ENCODE data around the gene PIGBOS1. TPM values are rescaled to one million over a fixed set of nuclear protein-coding genes. Genes with fewer than 3 reads are reported as not detected.

PIGBOS1 gene
- total and polyA plus RNA-seq, 2 donors (not counting 3 experiments of a cell fraction or from before 2014, with no cell fraction given), result 12.8 to 16.5 TPM

DNA sequence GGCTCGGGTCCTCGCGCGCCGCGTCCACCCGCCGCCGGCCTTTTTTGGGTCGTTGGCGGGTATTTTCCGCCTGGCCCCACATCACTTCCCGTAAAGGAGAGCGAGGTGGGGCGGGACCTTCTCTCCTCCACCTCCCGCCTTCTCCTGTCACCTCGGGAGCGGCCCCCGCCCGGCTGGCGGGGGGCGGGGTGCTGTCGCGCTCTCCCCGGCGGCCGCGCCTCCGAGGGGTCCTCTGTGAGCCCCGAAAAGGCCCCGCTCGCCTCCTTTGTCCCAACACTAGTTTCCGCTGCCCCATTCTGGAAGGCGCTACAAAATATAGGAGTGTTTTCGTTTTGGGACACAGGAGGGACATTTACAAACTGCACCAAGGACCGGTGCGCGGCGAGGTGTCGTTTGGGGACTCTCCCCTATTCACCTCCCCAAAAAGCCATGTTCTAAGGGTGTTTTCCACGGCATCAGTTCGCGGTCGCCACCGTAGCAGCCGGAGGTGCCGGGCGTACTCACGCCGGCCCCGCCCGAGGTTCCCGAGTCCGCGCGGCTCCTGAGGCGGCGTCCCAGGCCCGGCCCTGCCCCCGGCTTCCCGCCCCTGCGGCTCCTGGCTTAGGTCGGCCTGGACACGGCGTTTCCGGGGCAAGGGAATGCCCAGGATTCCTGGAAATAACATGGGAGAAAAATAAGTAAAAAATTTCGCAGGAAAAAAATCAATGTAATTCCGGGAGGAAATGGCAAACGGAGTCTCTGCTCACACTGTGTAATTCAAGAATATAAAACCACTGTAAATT lies 29.0 kb downstream of the PIGBOS1 start, which contains the start of gene RAB27A:
Gene RAB27A (minus strand): TSS at position 68 of the 782 bp plus-strand sequence. CDS start 54,879 bp downstream, outside the sequence.
- POLR2A ChIA-PET, result no interaction called here
- Histone ChIP-seq H2AFZ (ENCODE audit: low read depth, low read length) (peak within 1 kb of the TSS; percentile 62), H3K27me3 (ENCODE audit: control insufficient read depth in 2 of 2, insufficient read depth in 2 of 2, low read length in 2 of 2) (no peaks in the 10 kb centered on the region), H3K27ac (ENCODE audit: insufficient read depth, low read depth, low read length) (peak within 1 kb of the TSS; percentile 60), H3K4me1 (ENCODE audit: control insufficient read depth, extremely low read depth, insufficient read depth, low read length) (peaks cover 10% of the 10 kb centered on the region), H3K4me3 (replicated peaks in 1 of 3; ENCODE audit: insufficient read depth in 1 of 3, low read depth in 1 of 3, low read length in 3 of 3) (peak within 1 kb of the TSS; percentile 63 to 97 (median 85)), H3K36me3 (ENCODE audit: control insufficient read depth in 2 of 2, extremely low read depth in 1 of 2, insufficient read depth in 2 of 2, low read length in 2 of 2) (no peaks in the 10 kb centered on the region), H3K79me2 (ENCODE audit: control insufficient read depth, insufficient read depth, low read length) (peaks cover 2% of the 10 kb centered on the region), H3K4me2 (ENCODE audit: insufficient read depth, low read length) (peak within 1 kb of the TSS; percentile 82), H3K9ac (replicated peaks; ENCODE audit: extremely low read depth, insufficient read depth, low read length) (peak within 1 kb of the TSS; percentile 91), H3K9me1 (replicated peaks; ENCODE audit: control insufficient read depth, extremely low read depth, insufficient read depth, low read length) (no peaks in the 10 kb centered on the region), H4K20me1 (replicated peaks; ENCODE audit: control insufficient read depth, extremely low read depth, insufficient read depth, low read length) (no peaks in the 10 kb centered on the region), H3K9me3 (replicated peaks; ENCODE audit: control insufficient read depth, insufficient read depth, low read length) (no peaks in the 10 kb centered on the region)
- no peak for TF ChIP-seq MYC (IDR thresholded peaks at IDR 0.05; ENCODE audit: low read depth, low read length)
- no peak for TF ChIP-seq CTCF (IDR thresholded peaks at IDR 0.05; ENCODE audit: extremely low read depth in 1 of 2, insufficient read depth in 1 of 2, low read depth in 1 of 2, low read length in 2 of 2)
- no peak for TF ChIP-seq GATA2 (IDR thresholded peaks at IDR 0.05; ENCODE audit: insufficient read depth, insufficient read length, low read depth, low read length)
- TF ChIP-seq FOS (IDR thresholded peaks at IDR 0.05; ENCODE audit: borderline replicate concordance, insufficient read depth, low read length), result no peak
- no peak for TF ChIP-seq MAX (IDR thresholded peaks at IDR 0.05; ENCODE audit: insufficient read depth, insufficient read length)
- peak; percentile 37 for TF ChIP-seq POLR2AphosphoS5 (IDR thresholded peaks at IDR 0.05; ENCODE audit: insufficient read depth, low read depth, low read length)
- BruUV-seq (replicated peaks), result TSS peak; percentile 81
- intact Hi-C loops (cut with micrococcal nuclease) (loop anchor here (1.0 to 10.0 kb wide), 8 partner anchors 11 to 1328 kb away; partner anchors contain the start of genes PIGB and PIGBOS1), dilution Hi-C loops (cut with MboI; ENCODE audit: extremely low pct_ligation_motif_present, low sequenced_read_pairs) (no loop called here)
- DNase-seq (ENCODE audit: low read depth, low spot score) (peak; percentile 48), FAIRE-seq (no peak)
- CTCF ChIA-PET, result interaction anchor here (0.9 to 4.4 kb wide), 7 partner anchors 8 to 150 kb away, joined by 4 to 61 read pairs (median 6); no protein-coding TSS in a partner anchor
